ENCODE measurements around the gene COG4.
A peak's percentile ranks its signal among the peaks of the same experiment; 100 is the strongest.

COG4 gene

DNA sequence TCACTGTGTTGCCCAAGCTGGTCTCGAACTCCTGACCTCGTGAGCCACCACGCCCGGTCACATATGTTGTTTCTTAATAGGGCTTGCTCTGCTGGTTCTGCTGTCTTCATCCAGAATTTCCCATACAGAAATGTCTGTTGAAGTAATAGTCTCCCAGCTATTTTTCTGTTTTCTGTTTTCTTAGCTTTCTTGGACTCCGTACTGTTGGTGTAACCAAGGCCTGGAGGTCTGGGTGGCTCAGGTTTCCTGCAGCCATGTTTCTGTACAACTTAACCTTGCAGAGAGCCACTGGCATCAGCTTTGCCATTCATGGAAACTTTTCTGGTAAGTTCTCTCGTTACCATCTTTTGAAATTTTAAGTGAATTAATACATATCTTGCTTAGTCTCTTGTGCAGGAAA is 3.0 kb upstream of the COG4 start:
- no peak for DNase-seq

DNA sequence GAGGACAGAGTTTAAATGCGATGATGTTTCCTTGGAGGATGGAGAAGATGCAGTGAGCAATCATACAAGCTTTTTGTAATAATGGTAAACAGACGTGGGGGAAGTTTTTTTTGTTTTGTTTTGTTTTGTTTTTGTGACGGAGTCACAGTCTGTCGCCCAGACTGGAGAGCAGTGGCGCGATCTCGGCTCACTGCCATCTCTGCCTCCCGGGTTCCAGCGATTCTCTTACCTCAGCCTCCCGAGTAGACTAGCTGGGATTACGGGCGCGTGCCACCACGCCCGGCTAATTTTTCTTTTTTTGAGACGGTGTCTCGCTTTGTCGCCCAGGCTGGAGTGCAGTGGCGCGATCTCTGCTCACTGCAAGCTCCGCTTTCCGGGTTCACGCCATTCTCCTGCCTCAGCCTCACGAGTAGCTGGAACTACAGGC is 1.1 kb upstream of the COG4 start:
- DNase-seq, result peak; percentile 23 to 29

DNA sequence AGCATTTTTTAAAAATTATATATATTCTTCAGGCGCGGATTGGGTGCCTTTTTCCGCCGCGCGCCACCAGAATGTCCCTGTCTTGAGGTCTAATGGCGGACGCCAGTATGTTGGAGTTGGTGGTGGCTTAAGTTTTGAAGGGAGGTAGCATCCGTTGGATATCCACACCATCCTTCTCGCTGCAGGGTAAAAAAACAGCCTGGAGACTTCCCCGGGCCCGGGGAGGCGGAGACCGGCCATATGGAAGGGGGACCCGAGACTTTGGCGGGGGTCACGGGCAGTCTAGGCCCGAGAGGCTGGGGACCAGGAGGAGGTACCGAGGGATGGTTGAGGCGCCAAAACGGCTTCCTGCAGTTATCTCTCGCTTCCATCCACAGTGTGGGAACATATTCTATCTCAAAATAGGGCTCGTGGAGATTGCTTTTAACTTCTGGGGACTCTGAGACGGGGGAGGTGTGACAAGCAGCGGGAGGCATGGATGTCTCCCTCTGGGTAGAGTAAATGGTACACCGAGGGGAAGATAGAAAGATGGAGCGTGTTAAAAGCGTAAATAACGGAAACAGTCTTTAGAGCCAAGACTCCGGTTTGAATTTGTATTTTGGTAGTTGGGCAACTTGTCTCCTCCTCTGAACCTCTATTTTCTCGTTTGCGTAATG is 517 bp upstream of the COG4 start, which contains the start of gene SF3B3:
Gene SF3B3, plus strand, starts transcription at position 74 of the 656 bp plus-strand sequence. CDS start 2,841 bp downstream, outside the sequence.
- peak; percentile 68 to 73 for DNase-seq

DNA sequence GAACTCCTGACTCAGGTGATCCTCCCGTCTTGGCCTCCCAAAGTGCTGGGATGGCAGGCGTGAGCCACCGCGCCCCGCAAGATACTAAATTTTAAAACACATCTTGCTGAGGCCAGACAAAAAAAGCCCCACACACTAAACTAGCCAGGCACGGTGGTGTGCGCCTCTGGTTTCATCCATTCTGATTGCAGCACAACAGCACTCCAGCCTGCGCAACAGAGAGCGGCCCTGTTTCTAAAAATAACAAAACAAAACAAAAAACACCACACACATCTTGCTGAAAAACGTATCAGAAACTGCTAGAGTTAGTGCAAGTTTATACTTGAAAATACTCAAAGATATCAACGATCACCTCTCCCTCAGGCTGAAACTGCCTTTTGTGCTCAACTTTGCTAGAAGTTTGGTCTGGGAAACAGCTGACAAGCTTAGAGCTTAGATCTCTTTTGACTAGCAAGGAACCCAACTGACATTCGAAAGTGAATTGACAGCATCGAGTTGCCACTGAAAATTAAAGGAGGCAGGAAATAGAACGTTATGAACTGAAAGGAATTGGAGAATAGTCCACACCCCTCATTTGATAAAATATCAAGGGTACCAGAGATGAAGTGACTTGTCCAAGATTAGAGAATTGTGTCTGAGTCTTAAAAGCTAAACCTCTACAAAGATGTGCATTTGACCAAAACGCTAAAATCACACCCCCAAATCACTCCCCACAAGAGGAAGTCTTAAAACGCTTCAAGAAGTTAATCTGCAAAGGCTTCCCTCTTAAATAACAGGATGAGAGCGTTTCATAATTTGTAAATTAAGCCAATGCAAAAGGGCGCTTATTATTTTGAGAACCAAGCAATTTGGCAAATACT is 908 bp downstream of the COG4 start:
- no peak for DNase-seq

DNA sequence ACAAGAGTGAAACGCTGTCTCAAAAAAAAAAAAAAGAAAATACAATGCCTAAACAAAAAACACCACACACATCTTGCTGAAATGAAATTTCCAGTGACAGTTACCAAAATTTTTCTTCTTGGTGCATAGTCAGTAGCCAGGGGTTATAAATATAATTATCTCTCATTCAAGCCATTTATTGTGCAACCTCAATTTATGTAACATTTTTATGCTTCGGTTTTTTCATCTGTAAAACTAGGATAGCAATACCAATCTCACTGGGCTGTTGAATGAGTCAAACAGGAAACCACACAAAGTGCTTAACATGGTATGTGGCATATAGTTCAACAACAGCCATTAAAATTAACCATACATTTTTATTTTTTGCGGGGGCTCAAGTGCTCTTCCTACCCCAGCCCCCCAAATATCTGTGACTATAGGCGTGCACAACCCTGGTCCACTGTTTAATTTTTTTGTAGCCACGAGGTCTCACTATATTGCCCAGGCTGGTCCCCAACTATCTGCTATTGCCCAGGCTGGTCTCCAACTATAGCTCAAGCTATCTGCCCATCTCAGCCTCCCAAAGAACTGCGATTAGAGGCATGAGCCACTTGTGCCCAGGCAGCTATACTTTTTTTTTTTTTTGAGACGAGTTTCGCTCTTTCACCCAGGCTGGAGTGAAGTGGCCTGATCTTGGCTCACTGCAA is 2.6 kb downstream of the COG4 start:
- DNase-seq, result no peak

DNA sequence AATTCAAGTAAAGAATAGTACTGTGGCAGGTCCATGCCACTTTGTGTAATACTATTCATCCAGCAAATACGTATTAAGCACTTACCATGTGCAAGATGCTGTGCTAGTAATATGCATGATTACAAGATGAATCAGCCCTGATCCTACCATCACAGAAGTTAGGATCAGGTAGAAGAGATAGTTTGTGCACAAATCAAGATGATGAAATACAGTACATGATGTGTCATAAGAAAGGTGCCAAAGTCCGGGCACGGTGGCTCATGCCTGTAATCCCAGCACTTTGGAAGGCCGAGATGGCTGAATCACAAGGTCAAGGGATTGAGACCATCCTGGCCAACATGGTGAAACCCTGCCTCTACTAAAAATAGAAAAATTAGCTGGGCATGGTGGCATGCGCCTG is 10.9 kb downstream of the COG4 start:
- DNase-seq, result no peak

DNA sequence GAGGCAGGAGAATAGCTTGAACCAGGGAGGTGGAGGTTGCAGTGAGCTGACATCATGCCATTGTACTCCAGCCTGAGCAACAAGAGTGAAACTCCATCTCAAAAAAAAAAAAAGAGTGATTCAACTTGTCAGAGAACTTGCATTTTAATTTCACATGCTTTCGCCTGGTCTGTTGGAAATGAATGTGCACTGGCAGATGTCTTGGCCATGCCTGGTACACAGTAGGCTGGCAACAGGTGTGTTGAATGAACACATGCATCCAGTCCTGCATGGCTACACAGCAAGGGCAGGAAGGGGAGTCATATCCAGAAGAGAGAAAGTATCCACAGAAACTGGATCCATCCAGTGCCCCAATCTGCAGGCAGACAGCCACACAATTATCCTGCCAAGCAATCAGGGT is 11.5 kb downstream of the COG4 start:
- DNase-seq, result no peak

DNA sequence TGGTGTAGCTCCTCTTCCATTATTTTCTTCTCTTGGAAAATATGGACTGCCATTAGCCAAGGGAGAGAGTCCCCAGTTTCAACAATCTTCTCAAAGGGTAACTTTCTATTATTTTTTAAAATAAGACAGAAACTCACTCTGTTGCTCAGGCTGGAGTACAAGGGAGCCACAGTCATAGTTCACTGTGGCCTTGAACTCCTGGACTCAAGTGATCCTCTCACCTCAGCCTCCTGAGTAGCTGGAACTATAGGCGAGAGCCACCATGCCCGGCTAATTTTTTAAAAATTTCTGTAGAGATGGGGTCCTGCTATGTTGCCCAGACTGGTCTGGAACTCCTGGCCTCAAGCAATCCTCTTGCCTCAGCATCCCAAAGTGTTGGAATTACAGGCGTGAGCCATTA is 13.1 kb downstream of the COG4 start:
- DNase-seq, result no peak

DNA sequence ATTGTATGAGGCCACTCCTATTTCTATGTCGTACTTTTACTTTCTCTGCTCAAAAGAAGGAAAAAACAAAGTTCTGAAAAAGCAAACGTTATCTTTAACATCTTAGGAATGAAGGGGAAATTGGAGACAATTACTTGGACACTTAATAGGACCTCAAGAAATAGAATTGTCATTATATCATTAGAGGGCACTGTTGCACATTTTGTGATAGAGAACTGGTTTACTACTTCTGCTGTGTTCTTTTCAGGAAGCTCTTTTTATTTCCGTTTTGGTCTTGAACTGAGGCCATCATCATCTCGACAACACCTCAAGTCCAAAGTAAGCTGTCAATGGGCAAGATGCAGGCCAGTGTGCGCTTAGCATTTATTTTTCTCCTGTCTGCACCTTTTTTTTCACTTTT is 14.6 kb downstream of the COG4 start:
- DNase-seq, result no peak

DNA sequence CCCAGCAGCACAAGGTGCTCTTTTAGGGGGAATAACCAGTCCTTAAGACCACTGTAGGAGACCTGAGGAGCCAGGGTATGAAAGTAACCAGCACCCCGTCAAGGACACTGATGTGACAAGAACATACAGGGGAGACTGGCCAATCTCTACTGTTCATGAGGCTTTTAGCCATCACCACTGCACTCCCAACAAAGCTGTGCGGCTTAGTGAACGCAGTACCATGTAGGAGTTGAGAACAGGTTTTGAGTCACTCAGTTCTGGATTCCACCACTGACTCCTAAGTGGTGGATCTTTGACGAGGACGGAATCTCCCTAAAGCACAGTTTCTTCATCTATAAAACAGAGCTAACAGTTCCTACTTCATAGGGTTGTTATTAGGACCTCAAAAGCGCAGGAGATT is 26.8 kb downstream of the COG4 start:
- DNase-seq, result peak; percentile 30 to 51

DNA sequence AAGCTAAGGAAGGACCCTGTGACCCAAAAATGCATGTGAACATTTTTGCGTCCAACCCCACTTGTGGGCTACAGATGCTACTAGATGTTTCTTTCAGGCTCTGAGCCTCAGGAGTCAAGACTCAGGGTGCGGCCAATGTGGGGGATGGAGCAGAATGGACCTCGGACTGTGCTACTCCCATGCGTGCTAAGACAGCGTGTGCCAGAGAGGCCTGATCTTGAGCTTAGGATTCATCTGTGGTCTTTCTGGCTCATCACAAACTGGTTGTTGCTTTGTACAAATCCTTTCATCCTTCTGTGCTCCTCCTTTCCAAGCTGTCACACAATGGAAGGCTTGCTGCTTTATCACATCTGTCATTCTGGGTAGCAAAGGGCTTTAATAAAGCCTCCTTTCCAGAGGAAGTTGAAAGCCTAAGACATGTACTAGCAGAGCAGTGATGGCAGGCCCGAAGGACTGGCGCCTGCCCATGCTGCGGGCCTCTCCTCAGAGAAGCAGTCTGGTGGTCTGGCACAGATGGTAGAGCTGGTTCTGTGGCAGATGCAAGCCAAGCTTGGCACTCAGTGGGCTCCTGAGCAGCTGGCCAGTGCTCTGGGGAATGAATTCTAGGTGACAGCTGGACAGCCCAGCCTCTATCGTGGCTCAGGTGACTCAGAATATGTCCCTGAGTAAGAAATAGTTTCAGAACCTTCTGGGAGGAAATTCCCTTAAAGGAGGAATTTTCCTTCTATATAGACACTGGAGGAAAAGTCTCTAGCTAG is 27.8 kb downstream of the COG4 start:
- DNase-seq, result no peak

DNA sequence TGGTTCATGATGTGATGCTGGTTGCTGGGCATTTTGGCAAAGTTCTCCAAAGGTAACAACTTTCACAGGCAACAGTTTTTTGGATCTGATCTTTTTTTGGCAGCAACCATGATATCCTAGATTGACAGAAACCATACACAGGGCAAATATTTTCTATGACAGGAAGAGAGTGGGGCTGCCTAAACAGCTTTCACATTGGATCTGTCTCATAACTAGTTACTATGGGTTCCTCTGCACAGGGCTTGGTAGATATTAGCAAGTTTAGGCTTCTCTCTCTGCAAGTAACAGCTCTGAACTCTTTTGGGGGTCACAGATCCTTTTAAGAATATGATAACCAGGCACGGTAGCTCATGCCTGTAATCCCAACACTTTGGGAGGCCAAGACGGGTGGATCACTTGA is 28.6 kb downstream of the COG4 start:
- no peak for DNase-seq

DNA sequence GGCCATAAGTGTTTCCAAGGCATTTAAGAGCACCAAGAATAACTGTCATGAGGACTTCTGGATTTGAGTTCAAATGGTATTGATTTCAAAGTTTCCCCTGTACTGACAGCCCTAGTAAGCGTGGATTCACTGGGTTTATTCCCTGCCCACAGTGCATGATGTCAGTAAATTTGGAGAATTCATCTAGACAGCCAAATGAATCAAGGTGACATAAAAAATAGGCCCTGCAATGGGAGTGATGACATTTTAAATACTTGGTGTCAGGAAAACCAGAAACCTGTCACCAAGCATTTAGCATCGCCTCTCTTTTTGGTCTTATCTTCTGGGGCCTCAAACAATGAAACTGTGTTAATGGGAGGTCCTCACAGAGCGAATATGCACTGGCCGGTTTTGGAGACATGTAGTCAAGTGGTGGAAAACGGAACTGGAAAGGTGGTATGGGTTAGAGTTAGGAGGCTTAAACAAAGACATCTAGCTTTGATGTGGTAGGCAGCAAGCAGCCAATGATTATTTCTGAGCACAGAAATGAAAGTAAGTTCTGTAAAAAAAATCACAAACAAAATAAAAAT is 29.1 kb downstream of the COG4 start:
- DNase-seq, result no peak

DNA sequence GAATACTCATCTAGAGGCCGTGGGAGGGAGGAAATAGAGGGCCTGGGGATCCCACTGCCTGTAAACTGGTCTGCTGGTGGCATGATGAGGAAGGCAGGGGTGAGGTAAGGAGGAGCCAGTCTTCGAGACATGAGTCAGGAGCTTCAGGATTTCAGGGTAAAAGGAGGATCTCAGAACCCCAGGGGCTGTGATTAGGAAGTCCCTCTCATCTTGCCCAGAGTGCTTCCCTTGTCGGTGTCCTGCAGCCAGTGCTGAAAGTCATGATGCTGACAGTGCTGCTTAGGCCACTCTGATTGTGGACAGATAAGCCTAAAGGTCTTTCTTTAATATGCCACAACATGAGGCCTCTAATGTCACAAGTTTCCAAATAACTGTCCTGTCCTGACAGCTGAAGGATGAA is 29.6 kb downstream of the COG4 start:
- no peak for DNase-seq

DNA sequence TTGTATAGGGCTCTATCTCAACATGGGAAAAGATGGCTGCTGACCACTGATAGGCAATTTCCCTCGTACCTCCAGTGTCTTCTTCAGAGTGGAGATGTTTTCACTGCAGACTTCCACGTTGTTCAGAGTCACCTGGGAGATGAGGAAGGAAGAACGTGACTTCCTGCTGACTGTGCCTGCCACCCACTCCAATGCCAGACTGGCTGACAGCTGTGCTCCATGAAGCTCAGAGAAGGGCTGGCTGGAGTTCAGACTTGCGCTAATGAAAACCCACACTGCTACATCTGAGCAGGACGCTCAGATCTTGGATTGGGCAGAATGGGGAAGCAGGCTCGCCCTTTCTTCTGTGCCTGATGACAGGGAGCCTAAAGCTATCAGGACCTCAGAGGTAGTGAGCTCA is 33.1 kb downstream of the COG4 start:
- no peak for DNase-seq

DNA sequence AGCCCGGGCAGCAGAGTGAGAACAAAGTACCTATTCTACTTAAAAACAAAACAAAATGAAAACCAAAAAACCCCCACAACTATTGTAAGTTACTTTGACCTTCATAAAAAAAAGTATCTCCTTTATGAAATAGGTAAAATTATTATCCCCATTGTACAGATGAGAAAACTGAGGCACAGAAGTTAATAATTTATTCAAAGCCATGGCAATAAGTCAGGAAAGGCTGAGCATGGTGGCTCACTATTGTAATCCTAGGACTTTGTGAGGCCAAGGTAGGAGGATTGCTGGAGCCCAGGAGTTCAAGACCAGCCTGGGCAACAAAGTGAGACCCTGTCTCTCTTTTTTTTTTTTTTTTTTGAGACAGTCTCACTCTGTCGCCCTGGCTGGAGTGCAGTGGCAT is 38.5 kb downstream of the COG4 start:
- DNase-seq, result no peak

DNA sequence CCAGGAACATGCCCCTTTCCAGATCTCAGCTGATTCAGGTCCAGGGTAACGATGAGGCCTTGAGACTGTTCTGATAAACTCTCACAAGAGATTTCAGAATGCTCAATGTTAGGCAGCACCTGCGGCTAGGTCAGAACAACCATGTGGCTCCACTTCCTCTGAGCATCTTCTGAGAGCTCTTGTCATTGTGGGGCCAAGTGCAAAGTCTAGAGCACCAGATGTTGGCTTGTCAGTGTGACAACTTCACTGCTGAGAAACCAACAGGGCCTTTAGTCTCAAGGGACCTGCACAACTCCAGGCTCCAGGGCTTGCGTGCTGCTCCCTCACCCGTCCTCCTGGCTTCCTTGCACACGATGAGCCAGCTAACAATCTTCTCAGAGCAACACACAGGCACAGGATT is 39.9 kb downstream of the COG4 start:
- no peak for DNase-seq

DNA sequence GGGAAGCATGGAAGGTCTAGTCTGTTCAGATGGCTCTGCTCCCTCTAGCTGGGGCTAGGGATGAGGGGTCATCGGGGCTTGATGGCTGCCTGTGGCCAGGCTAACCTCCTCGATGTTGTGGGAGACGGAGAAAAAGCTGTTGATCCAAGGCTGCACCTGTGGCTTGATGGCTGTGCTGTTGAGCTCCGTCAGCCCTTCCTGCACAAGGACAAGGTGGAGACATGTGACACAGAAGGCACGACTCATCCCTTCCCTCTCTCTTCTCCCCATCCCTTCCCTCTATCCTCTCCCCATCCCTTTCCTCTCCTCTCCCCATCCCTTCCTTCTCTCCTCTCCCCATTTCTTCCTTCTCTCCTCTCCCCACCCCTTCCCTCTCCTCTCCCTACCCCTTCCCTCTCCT is 40.7 kb downstream of the COG4 start:
- no peak for DNase-seq

DNA sequence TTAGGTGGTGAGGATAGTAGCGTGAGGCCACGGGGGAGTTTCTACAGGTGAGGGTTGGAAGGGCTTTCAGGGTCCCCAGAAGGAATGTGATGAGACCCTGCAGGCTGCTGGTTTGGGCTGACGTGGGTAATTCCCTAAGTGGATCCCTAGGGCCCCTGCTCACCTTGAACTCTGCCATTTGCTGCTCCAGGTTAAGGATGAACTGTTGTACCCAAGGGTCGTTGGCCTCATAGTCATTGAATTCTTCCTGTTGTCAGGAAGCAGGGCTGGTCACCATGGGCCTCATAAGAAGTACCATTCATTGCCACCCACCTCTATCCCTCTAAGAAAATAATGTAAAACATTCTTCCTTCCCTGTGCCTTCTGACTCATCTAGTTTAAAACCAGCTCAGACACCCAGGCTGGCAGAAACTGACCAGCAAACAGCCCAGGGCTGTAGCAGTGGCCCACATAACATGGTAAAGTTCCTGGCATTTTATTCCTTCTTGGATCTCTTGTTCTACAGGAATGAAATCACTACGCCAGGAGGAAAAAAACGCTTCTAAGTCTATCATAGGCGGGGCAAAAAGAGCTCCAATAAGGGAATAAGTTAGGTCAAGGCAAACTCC is 41.3 kb downstream of the COG4 start:
- no peak for DNase-seq

DNA sequence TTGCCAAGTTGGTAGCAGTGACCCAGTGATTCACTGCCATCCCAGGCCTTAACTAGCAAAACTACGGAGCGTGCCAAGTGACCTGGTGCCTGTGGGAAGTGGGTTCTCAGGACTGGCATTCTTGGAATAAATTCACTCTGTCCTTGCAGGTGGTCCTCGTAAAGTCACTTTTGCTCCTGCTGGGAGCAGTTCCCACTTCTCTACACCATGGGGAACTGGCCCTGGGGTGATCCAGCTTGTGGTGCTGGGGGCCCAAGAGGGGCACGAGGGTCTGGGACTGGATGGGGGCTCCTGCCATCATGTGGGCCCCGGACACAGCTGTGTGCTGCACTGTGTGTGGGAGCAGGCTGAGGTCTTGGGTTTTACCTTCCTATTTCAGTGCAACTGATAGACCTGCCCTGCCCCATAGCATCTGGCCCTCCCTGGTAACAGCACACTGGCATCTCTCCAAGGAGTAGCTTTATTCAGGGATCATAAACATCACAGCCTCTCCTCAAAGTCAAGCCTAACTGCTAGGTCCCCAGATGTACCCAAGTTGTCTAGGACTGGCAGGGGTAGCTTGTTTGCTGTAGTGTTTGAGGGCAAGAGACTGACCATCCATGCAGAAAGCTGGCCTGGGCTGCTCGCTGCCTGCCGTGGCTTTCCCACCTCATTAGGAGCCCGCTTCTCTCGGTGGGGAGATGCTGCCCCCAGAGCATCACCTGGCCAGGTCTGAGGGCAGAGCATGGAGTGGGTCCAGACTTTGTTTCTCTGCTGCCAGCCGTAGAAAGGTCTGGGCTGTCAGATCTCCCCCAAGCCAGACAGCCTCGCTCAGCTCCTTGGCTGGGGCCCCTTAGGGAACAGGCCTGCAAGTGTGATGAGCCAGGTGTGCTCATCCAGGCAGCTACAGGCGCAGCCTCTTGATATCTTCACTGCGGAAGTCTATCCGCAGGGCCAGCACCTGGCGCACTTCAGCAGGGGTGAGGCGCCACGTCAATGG is 42.9 kb downstream of the COG4 start:
- DNase-seq, result no peak

DNA sequence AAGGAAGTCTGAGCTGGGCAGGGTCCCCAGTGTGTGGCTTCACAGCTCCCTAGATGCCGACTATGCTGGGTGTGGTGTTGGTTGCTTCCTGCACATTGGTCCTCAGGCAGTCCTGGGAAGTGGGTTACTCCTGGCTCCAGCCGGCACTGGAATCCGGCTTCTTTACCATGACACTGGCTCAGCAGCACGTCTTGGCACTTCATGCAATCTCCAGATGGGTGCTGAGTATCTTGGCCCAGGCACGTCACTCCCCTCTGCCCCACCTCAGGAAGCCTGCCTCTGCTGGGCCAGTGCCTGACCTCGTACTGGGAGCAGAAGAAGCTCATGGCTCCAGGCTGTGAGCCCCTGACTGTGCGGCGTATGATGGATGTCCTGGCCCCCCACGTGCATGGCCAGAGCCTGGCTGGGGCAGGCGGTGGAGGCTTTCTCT is 44.4 kb downstream of the COG4 start:
- no peak for DNase-seq
